T-helper 9 cell (primary cell): Measurements from ENCODE around the gene RAD54L.
A peak's percentile ranks its signal among the peaks of the same experiment; 100 is the strongest.
"Not testable (repeated sequence)": the region's sequence is repeated elsewhere in the genome, so short reads cannot be mapped to it uniquely, and the experiment has no call there.

Source experiments
- DNase-seq: peaks from one replicate; pipeline ENCODE4 v3.0.0-alpha.2; 2020

RAD54L gene

DNA sequence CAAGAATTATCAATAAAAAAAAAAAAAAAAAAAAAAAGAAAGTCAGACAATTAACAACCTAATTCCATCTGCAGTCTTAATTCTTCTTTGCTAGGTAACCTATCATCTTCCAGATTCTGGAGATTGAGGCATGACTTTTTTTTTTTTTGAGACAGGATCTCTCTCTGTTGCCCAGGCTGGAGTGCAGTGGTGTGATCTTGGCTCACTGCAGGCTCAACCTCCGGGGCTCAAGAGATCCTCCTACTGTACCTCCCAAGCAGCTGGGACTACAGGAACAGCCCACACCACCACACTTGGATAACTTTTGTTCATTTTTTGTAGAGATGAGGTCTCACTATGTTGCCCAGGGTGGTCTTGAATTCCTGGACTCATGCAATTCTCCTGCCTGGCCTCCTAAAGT lies 4.6 kb upstream of the RAD54L start:
- no peak for DNase-seq

DNA sequence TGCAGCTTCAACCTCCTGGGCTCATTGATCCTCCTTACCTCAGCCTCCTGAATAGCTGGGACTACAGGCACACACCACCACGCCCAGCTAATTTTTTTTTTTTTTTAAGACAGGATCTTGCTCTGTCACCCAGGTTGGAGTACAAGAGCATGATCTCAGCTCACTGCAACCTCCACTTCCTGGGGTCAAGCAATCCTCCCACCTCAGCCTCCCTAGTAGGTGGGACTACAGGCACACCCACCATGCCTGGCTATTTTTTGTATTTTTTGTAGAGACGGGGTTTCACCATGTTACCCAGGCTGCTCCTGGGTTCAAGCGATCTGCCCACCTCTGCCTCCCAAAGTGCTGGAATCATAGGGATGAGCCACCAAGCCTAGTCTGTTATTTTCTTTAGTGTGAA lies 3.7 kb upstream of the RAD54L start:
- not testable (repeated sequence) for DNase-seq

DNA sequence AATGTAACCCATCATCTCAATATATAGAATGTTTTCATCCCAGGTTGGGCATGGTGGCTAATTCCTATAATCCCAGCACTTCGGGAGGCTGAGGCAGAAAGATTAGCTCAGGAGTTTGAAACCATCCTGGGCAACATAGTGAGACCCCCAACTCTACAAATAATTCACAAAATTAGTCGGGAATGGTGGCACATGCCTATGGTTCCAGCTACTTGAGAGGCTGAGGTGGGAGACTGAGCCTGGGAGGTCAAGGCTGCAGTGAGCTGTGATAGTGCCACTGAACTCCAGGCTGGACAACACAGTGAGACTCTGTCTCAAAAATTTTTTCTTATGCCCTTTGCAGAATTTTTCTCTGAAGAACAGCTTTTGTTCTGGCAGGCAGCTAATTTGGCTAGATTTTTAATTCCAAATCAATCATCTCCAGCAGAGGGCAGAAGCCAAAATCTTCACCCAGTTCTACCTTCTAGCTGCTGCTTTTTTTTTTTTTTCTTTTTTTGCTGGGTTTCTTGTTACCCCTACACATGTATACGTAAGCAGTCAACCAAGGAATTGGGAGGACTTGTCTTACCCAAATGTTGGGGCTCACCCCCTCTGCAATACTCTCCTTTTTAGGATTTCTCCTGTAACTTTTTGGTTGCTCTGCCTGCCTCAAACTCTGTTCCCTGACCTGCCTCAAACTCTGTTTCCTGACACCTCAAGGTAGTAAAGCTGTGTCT lies 2.7 kb upstream of the RAD54L start:
- DNase-seq = no peak

DNA sequence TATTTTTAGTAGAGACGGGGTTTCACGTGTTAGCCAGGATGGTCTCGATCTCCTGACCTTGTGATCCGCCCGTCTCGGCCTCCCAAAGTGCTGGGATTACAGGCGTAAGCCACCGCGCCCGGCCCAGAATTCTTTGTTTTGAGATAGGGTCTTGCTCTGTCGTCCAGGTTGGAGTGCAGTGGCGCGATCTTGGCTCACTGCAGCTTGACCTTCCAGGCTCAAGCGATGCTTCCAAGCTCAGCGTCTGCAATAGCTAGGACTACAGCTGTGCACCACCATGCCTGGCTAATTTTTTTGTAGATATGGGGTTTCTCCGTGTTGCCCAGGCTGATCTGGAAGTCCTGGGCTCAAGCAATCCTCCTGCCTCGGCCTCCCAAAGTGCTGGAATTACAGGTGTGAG lies 1.4 kb upstream of the RAD54L start:
- not testable (repeated sequence) for DNase-seq

DNA sequence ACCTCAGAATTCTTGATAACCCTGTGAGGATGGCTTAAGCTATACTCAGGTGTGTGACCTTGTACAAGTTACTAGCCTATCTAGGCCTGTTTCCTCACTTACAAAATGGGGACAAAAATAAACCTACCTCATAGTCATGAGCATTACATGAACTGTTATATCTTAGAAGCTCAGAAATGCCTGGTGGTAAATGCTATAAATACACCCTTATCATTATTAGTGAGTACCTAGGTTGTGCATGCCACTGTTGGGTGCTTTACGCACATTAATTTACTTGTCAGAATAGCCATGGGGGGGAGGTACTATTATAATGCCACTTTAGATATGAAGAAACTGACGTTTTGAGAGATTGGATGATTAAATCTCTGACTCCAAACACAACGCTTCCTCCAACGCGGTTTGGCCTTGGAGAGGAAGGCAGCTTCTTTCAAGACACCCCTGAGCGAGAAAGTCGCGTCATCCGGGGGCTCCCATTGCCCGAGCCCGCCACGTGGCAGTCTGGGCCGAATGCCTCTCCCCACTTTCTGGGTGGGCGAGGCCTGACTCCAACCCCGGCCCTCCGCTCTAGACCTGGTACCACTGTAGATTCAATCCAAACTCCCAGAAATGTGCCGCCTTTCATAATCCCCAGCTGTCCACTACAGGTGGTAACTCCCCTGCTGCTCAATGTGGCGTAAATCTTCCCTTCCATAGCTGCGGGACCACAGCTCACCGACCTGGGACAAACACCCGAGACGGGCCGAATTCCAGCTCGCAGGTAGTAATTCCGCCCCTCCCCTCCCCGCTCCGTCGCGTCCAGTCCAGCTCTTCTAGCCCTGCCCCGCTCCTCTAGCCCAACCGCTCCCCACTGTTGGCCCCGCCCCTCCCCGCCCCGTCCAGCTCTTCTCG lies 771 bp upstream of the RAD54L start:
- peak; percentile 32 for DNase-seq

DNA sequence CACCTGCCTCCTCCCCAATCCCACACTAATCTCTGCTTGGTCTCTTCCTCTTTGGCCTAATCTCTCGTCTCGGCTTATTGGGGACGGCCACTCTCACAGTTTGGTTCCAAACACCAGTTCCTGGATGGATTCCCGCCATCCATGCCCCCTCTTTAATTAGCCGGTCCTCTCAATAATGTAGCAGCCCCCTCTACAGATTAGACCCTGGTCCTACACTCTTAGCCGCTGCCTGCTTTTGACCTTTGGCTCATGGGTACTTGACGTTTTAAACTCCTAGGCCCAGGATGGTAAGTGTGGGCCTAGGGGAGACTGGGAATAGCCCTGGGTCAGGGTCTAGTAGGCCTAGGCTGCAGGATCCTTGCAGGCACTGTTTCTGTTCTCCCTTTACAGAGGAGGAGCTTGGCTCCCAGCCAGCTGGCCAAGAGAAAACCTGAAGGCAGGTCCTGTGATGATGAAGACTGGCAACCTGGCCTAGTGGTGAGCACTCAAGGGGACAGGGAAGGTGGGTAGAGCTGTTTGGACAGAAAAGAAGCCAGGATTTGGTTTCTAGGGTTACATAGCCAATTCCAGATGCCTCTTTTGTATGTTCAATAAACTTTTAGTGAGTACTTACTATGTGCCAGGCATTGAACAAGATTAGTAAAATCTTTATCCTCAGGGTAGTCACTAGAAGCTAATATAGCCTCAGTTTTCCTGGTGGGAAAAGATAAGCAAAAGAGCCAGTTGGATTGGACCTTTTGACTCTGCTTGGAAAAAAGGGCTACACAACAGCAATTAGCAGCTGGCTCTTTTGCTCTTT lies 758 bp downstream of the RAD54L start:
- DNase-seq = no peak

DNA sequence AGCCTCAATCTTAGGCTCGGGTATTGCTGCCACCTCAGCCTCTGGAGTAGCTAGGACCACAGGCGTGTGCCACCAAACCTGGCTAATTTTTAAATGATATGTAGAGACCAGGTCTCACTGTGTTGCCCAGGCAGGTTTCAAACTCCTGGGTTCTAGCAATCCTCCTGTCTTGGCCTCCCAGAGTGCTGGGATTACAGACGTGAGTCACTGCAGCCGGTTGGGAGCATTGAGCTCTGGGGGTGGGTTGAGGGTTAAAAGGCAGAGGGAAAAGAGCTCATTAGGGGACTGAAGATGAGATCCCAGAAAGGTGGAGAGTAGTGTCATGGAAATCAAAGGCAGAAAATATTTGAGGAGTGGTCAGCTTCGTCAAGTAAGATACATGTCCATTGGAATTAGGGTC lies 7.1 kb downstream of the RAD54L start:
- DNase-seq = no peak

DNA sequence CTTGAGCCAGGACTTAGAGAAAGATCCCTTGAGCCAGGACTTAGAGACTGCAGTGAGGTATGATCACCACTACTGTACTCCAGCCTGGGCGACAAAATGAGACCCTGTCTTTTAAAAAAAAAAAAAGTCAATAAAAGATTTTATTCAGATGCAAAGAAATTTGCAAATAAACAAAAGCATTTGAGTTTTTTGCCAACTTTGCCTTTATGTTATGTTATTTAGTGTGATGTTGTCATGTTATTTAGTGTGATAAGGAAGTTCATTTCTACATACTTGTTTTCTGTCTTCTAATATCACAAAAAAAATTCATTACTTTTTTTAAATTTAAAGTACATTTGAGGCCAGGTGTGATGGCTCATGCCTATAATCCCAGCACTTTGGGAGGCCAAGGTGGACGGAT lies 9.0 kb downstream of the RAD54L start:
- DNase-seq = no peak

DNA sequence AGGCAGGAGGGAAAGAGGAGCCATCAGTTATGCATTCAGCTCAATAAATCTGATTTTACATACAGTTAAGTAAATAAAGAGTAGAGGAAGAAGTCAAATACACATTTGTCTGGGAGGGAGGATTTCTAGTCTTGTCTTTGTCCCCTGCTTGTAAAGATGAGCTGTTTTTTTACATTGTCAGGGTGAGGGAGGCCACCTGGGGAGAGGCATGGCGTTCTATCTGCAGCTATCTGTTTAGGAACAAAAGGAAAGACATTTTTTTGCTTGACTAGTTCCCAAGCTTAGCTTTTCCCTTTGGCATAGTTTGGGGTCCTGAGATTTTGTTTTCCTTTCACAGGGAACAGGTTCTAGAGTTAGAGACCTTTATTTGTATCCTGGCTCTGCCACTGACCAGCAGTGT lies 14.9 kb downstream of the RAD54L start:
- no peak for DNase-seq

DNA sequence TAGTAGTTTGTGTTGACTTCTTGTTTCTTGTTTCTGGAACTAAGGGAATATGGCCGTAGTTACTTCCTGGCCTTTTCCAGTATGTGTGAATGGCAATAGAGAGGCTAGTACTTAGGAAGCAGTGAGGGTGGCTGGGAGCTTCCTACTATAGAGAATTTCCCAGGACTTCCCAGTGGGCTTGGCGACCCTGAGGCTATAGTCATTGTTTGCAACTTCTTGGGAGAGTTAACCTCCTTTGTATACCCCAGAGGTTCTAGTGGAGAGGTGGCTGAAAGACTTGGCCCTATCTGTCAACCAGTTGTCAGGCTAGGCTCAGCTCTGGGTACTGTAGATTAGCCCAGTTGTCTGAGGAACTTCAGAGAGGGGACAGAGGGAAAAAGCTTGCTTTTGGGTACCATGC lies 15.6 kb downstream of the RAD54L start:
- no peak for DNase-seq

DNA sequence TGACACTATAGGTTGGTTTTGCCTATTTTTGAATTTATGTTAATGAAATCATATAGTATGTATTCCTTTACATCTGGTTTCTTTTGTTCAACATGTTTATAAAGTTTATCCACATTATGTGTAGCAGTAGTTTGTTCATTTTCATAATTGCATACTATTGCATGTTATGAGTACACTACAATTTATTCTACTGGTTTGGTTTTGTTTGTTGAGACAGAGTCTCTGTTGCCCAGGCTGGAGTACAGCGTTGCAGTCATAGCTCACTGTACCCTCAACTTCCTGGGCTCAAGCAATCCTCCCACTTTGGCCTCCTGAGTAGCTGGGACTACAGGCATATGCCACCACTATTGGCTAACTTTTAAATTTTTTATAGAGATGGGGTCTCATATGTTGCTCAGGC lies 21.0 kb downstream of the RAD54L start:
- DNase-seq = no peak

DNA sequence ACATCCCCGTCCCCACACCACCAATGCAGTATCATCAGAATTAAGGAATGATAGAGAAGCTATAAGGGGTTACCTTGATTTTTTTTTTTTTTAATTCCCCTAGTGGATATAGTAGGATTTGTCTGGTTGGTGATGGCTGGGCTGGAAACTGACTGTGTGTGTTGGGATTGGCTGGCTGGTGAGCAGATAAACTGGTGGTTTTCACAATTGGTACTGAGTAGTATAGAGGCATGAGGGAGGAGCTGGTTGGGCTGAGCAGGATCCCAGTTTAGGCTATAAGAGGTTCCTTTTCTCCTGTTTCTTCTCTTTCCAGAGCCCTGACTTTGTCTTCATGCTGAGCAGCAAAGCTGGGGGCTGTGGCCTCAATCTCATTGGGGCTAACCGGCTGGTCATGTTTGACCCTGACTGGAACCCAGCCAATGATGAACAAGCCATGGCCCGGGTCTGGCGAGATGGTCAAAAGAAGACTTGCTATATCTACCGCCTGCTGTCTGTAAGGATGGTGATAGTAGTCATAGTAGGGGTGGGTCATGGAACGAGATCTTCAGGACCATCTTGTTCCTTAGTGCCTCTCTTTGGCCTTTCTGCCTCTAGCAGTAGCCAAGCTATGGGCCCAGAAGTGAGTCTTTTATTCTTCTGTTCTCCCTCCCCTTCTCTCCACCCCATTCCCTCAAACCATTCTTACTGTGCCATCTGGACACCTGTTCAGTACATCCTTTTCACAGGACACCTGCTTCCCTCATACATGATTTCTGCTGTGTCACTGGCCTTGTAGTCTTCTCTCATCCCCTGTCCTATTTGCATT lies 26.9 kb downstream of the RAD54L start:
- DNase-seq = no peak

DNA sequence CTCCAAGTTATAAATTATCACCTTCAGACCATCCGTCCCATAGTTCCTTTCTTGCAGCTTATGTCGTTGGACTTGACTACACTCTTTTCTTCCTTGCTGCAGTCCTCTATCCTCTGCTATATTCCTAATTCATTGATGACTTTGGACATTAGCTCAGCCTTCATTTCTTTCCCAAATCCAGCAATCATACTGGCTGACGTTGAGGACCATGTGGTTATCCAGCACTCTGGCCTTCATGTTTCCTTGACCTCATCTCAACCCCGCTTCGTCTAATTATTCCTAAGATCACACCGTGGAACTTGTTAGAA lies 27.4 kb downstream of the RAD54L start:
- DNase-seq = no peak

DNA sequence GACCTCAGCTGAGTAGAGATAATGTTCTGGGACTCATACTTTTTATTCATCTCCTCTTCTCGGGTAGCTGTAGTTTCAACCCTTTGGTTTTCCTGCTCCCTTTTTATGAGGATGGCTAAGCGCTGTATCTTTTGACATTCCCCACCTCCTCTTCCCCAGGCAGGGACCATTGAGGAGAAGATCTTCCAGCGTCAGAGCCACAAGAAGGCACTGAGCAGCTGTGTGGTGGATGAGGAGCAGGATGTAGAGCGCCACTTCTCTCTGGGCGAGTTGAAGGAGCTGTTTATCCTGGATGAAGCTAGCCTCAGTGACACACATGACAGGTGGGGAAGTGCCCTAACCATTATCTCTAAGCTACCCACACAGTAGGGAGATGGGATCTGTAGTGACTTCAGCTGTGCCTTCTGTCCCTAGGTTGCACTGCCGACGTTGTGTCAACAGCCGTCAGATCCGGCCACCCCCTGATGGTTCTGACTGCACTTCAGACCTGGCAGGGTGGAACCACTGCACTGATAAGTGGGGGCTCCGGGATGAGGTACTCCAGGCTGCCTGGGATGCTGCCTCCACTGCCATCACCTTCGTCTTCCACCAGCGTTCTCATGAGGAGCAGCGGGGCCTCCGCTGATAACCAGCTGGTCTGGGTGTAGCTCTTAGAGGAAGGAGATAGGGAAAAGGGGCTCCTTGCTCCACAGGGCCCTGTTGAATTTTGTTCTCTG lies 30.3 kb downstream of the RAD54L start:
- no peak for DNase-seq

DNA sequence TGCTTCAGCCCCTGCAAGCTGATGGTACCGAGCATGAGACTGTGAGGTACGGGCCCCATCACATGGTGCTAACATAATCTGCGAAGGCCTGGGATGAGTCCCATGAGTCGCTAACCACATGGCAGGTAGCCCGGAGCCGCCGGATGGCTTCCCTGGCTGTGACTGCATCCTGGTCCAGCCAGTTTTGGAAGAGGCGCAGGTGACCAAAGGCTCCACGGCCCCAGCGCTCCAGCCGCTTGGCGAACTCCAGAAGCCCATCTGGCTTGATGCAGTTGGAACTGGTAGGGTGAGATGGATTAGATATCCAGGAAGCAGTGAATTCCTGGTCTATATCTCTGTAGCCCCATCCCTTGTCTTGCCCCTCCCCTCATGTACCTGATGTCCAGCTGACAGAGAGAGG lies 31.2 kb downstream of the RAD54L start:
- DNase-seq = no peak

DNA sequence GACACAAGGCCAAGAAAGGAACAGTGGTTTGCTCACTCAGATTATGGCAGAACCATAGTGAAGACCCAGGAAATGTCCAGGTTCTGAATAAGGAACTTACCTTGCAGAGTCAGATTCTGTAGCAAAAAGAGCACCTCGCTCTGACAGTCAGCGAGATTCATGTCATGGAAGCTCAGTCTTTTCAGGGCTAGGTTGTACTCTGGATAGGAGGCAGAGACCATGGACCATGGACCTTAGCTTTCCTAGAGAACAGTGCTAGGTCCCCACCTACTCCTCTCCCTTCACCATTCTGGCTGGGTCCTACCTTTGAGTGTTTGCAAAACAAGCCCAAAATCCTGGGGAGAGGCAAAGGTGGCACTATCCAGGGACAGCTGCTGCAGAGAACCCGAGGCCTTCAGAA lies 32.5 kb downstream of the RAD54L start:
- no peak for DNase-seq

DNA sequence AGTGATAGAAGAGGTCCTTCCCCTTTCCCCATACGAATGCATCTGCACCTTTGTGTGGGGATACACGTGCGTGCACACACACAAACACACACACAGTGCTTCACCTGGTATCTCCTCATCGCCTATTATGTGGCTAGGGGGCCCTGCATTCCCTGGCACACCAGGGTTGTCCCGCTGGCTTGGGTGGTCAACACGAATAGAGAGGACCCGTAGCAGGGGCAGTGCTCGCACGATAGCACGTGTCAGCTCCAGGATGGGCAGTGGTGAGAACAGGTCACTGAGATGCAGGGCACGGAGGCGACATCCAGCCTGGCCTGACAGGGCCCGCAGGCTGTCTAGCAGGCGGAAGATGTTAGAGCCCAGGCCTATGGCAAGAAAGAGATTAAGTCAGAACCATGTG lies 33.5 kb downstream of the RAD54L start:
- no peak for DNase-seq

DNA sequence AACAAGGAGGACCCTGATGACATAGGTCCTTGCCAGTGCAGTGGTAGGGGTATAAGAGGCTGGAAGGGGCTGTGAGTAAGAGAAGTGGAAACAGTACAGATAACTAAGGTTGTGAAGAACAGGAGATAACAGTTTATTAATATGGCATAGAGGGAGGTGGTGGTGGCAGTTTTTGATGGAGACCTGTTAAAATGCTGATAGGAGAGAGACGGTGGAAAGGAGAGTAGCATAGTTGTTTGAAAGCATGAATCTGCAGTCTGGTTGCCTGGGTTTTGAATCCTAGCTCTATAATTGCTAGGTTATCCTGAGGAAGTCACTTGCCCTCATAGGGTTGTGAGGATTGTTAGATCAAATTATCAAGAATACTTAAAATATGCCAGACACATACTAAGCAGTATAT lies 36.5 kb downstream of the RAD54L start:
- DNase-seq = no peak

DNA sequence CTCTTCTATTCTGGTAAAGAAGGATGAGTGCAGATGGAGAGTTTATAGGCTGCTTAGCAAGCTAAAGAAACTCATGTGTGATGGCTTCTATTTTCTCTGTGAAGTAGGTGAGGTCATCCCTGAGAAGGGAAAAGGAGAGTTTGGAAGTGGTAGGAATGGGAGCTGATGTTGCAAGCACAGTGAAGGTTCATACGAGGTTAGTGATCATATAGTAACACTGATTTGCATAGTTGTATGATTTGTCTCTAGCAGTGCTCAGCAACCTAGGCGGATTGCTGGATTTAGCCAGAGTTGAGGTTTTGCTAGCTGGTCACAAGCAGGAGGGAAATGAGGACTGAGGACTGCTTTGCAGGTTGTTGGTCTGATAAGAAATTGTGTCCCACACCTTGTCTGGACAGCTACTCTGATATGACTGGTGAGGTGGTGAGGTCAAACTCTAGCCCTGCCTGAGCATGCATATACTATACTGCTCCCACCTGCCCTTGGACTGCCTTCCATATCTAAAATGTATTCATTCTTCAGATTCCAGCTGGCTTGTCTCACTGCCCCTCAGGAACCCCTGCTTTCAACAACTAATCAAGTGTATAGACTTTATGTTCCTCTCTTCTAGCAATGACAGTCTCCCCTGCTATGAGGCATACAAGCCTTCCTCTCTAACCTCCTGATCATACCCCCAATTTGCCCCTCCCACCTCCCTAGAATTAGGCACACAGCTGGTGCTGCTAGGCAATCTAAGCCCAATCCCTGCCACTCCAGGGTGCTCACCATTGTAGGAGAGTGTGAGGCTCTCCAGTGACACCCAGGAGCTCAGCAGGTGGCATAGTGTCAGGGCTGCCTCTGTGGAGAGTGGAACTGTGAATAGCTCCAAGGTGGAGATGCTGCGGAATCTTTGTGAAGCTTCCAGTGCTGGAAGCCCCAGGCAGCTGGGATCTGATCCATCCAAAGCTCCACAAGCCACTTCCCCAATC lies 37.3 kb downstream of the RAD54L start:
- no peak for DNase-seq

DNA sequence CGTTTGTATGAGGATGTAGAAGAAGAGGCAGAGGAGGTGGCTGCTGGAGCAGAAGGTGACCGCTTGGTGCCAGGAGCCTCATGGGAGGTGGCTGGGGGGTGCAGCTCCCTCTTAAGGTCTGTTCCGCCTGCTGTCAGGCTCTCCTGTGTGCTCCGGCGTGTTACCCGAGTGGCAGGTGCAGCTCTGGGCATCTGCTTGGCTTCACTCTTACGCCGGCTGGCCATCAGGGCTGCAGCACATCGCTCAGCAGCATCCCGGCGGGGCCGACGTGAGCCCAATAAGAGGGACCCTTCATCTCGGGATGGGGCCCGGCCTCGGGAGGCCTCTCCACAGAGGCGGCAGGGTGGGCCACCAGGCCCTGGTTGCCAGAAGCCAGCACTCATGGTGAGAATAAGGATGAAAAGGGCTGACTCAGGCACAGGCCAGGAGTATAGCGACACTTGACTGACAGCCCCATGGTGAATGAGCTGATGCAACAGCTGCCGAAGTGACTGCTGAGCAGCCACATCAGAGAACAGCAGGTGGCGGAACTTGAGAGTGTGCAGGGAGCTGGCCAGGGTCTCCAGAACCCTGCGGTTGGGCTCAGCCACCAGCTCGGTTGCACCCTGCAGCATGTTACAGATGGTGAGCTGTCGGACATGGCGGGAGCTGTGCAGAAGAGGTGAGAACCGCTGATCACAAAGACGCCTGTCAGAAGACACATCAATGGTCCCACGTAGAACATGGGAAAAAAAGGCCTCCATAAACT lies 38.3 kb downstream of the RAD54L start:
- no peak for DNase-seq
